Hepatic stellate cell (primary cell): ENCODE data around the gene NOX3.
A peak's percentile ranks its signal among the peaks of the same experiment; 100 is the strongest.

Source experiments
- DNase-seq: peaks from one replicate; pipeline ENCODE4 v3.0.0; 2011; ENCODE audit warnings: low spot score

Gene NOX3

DNA sequence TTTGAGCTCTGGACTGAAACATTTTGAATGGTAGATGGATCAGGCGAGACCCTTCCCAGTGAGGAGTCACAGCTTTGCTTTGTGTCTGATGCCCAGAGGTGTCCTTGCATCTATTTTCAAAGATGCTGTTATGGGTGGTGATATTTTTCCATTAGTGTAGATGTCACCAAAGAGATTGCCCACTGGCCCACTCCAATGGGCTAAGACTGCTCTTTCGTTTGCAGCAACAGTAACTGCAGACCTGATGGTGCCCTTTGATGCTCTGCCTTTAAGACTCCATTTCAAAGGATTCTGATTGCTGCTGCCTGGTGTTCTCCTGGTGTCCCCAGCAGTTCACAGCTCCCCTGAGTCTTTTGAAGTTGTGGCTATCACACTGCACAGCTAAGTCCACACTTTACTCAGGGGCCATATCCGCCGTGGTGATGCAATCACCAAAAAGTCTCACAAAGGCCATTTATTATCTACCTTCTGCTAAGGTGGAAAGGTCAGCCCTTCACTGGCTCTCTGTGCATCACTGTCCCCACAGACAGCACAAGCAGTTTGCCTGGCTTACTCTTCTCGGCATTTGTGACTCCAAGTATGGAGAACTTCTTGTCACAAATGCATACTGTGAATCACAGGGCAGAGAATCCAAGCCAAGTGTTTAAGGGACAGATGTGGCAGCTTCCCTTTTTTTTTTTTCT is 56.4 kb downstream of the NOX3 start:
- DNase-seq: no peak

GRCh38 chr6:155398701-155399061 is 57.0 kb downstream of the NOX3 start:
- no peak for DNase-seq

- DNase-seq: no peak
These were observed 57.4 kb downstream of the NOX3 start for GRCh38 chr6:155398221-155398620.

GRCh38 chr6:155397172-155397705 is 58.4 kb downstream of the NOX3 start:
- DNase-seq: no peak

GRCh38 chr6:155396605-155397004 is 59.0 kb downstream of the NOX3 start:
- no peak for DNase-seq

GRCh38 chr6:155395339-155395738 is 60.3 kb downstream of the NOX3 start:
- no peak for DNase-seq

- DNase-seq: no peak
These were observed 66.5 kb downstream of the NOX3 start for GRCh38 chr6:155389130-155389529.

DNA sequence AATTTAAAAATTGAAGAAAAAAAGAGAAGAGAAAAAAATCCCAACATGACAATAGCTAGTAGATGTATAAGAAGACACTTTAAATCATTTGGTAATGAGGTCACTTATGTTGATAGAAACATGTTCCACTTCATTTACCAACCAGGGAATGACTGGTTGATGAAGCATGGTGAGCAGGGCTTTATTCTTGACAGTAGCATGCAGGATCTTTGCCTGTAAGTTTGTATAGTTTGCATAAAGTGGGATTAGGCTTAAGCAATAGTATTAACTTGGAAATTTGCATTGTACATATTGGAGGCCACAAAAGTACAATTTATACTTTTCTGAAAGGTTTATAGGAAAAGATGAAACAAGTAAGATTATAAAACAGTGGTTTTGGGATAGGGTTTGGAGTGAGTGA is 67.0 kb downstream of the NOX3 start:
- no peak for DNase-seq

DNA sequence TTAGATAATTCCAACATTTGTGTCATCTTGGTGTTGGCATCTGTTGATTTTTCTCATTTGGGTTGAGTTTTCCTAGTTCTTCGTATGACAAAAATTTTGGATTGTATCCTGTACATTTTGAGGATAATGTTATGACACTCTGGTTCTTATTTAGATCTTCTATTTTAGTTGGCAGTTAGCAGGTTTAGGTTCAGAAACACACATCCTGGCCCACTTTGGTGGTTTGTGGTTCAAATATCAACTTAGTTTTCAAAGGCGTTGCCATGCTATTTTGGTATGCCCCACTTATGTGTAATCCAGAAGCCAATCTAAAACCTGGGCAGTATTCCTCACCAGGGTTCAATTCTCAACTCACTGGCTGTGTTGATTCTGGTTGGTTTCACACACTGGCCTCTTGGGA is 68.2 kb downstream of the NOX3 start:
- no peak for DNase-seq

- DNase-seq: no peak
These were observed 71.2 kb downstream of the NOX3 start for GRCh38 chr6:155384321-155384952.

GRCh38 chr6:155383913-155384312 is 71.7 kb downstream of the NOX3 start:
- no peak for DNase-seq

DNA sequence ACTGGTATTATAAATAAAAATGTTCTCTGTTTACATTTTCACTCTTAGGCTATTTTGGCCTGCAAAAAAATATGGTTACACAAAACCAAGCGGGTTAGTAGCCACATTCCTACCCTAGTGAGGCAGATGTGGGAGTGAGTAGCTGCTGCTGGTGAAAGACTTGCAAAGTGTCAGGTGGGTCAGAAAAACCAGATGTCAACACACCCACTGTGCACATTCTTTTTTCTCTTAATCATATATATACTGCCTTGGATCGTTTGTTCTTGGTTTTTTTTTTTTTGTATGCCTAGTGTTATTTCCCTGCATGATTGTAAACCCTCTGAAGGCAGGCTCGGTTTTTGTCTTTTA is 73.3 kb downstream of the NOX3 start:
- DNase-seq: peak; percentile 23

- no peak for DNase-seq
These were observed 73.8 kb downstream of the NOX3 start for GRCh38 chr6:155381673-155382337.

DNA sequence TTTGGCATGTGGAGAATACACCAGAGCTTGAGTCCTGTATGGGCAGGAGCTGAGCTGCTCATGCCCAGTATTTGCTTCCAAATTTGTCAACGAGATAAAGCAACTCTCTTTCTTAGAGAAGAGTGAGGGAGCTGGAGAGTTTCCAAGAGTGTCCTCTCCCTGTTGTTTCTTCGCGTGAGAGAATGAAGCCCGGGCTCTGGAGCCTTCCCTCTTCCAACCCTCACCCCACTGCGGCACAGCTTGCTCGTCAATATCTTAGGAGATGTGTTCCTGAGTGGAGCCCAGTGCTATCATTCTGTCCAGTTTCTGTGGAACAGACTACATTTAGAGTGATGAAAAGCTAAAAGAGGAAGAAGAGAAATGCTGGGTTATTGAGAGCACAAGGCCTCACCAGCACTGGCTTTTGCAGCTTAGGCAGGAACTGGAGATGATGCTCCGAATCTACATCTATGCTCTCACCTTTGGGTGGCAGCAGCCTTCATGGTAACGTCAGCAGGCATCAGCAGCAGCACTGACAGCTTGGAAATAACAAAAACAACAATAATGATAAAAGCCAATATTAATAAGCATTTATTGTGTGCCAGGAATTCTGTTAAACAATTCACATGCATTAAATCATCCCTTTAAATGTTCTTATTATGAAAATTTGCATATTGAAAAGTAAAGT is 74.8 kb downstream of the NOX3 start:
- no peak for DNase-seq

DNA sequence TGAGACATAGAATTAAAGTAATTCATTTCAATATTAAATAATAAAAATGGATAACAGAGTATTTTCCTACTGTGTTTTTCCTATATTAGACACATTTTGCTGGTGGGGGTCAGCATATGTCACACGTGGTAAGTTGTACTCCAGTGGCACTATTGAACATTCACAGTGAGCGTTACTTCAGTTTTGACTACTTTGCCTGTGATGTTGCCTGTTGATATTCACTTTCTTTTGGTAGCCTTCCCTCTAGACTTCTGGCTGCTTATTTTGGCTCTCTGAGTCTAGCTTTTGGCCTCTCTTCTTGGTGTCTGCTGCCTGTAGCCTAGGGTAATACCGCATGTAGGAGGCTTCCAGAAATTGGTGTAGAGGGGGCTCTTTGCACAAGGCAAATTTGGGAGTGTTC is 76.9 kb downstream of the NOX3 start:
- DNase-seq: no peak

GRCh38 chr6:155378276-155378675 is 77.4 kb downstream of the NOX3 start:
- DNase-seq: no peak

DNA sequence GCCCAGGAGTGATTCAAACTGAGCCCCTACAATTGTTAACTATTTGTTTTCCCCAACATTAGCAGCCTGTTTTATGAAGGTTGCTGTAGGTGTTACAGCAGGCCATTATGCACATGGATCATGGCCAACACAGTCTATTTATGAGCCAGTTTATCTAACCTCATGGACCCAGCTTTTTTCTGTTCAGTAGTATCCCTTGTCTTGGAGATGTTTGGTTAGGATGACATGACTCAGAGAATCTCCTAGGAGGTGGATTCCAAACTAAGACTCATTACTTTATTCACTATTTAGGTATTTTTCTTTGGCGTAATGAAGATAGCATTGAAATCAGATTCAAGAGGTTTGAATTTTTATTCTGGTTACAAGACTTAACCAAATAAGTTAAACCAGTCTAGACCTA is 78.6 kb downstream of the NOX3 start:
- peak; percentile 70 for DNase-seq

DNA sequence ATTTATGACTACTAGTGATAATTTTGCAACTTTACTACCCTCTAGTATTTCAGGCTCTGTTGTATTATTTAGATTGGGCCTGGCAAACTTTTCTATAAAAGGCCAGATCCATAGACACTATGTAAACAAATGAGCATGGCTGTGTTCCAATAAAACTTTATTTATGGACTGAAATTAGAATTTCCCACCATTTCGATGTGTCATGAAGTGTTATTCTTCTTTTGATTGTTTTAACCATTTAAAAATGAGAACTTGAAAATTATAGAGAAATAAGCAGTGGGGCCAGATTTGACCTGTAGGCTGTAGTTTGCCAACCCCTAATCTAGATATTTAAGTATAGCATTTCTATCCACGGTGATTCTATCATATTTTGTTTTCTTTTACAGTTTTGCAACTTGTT is 79.8 kb downstream of the NOX3 start:
- no peak for DNase-seq

- no peak for DNase-seq
These were observed 81.0 kb downstream of the NOX3 start for GRCh38 chr6:155374681-155375080.

DNA sequence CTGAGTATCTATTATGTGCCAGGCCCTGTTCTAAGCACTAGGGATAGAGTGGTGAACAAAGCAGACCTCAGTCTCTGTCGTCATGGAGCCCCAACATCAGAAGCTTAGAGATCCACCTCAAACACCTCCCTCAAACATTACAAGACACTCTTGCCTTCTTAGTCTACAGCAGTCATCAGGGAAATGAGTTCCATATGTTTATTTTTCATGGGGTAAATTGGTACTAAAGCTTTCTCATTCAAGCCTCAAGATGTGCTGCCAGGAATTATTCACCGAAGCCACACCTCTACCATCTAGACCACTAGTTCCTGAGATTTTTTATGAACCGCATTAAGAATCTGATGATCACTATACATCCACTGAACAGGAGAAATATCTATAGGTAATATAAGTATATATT is 82.4 kb downstream of the NOX3 start:
- no peak for DNase-seq

- no peak for DNase-seq
These were observed 83.4 kb downstream of the NOX3 start for GRCh38 chr6:155372256-155372655.

- no peak for DNase-seq
These were observed 84.4 kb downstream of the NOX3 start for GRCh38 chr6:155371230-155371629.

GRCh38 chr6:155366325-155366724 is 89.3 kb downstream of the NOX3 start:
- DNase-seq: no peak
